DOHH2 (cell line): ENCODE measurements around the gene YBX2.

Experiments
- CTCF ChIP-seq: fragments of 200-600 bp; sonication (generic); IDR thresholded peaks from one replicate; pipeline ENCODE4 v1.5.1; 2014; ENCODE audit warnings: antibody characterized with exemption, mild to moderate bottlenecking, low read depth, low read length; ENCODE audit not compliant: poor library complexity, severe bottlenecking
- EZH2phosphoT487 ChIP-seq: fragments of 200-600 bp; sonication (generic); IDR thresholded peaks from 2 replicates; pipeline ENCODE4 v1.6.1; 2017; ENCODE audit warnings: borderline replicate concordance, mild to moderate bottlenecking, antibody characterized with exemption, low read length, moderate library complexity, mixed read lengths

DNA sequence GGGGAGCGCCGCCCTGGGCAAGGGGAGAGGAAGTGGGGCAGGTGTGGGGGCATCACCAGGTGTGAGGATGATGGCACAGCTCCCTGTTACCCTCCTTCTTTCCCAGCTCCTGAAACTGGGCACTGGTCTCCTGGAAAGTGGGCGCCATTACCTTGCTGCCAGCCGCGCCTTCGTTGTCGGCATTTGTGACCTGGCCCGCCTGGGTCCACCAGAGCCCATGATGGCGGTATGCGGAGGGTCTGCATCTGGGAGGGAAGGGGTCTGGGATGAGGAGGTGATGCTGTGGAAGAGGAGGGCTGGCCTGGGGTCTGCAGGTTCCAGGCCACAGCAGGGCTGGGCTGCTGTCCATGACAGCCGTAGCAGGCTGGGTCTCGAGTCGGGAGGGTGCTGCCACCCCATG is 47.4 kb upstream of the YBX2 start:
- TF ChIP-seq CTCF: no peak
- TF ChIP-seq EZH2phosphoT487: no peak
